Activated naive CD8-positive, alpha-beta T cell treated with anti-CD3 and anti-CD28 coated beads, Interleukin-2, amount 50 U/mL, for 16 hours (primary cell): ENCODE measurements around the gene AFG3L2.
"Not testable (repeated sequence)": the region's sequence is repeated elsewhere in the genome, so short reads cannot be mapped to it uniquely, and the experiment has no call there.

ENCODE experiments used
- DNase-seq: peaks from one replicate; pipeline ENCODE4 v3.0.0-alpha.2; 2020; ENCODE audit warnings: low read depth, low spot score

Gene AFG3L2

GRCh38 chr18:12376754-12377555 is at the start of gene AFG3L2:
Gene AFG3L2, minus strand, starts transcription at chr18:12377227. Its CDS starts 145 bp downstream, at chr18:12377082.
- DNase-seq, result peak; percentile 100

GRCh38 chr18:12424252-12424651 is 47.2 kb upstream of the AFG3L2 start:
- DNase-seq, result no peak

GRCh38 chr18:12423820-12424219 is 46.8 kb upstream of the AFG3L2 start:
- DNase-seq, result no peak

- no peak for DNase-seq
Measured at GRCh38 chr18:12423393-12423792, 46.4 kb upstream of the AFG3L2 start.

- no peak for DNase-seq
Measured at GRCh38 chr18:12422936-12423335, 45.9 kb upstream of the AFG3L2 start.

- no peak for DNase-seq
Measured at GRCh38 chr18:12421732-12422131, 44.7 kb upstream of the AFG3L2 start.

- DNase-seq, result no peak
Measured at GRCh38 chr18:12420821-12421421, 43.9 kb upstream of the AFG3L2 start.

- no peak for DNase-seq
Measured at GRCh38 chr18:12417687-12418086, 40.7 kb upstream of the AFG3L2 start.

GRCh38 chr18:12416098-12416729 is 39.2 kb upstream of the AFG3L2 start:
- DNase-seq, result no peak

- no peak for DNase-seq
Measured at GRCh38 chr18:12411456-12411855, 34.4 kb upstream of the AFG3L2 start.

- not testable (repeated sequence) for DNase-seq
Measured at GRCh38 chr18:12410747-12411146, 33.7 kb upstream of the AFG3L2 start.

- DNase-seq, result no peak
Measured at GRCh38 chr18:12410081-12410481, 33.1 kb upstream of the AFG3L2 start.

GRCh38 chr18:12409469-12409868 is 32.4 kb upstream of the AFG3L2 start:
- DNase-seq, result no peak

- no peak for DNase-seq
Measured at GRCh38 chr18:12408247-12408869, 31.3 kb upstream of the AFG3L2 start.

GRCh38 chr18:12406371-12407111 is 29.5 kb upstream of the AFG3L2 start:
- no peak for DNase-seq

- DNase-seq, result no peak
Measured at GRCh38 chr18:12405066-12405465, 28.0 kb upstream of the AFG3L2 start.

GRCh38 chr18:12403601-12404506 is 26.8 kb upstream of the AFG3L2 start:
- DNase-seq, result no peak

- DNase-seq, result no peak
Measured at GRCh38 chr18:12401881-12402280, 24.9 kb upstream of the AFG3L2 start.

GRCh38 chr18:12399231-12399630 is 22.2 kb upstream of the AFG3L2 start:
- DNase-seq, result no peak

GRCh38 chr18:12398625-12399024 is 21.6 kb upstream of the AFG3L2 start:
- no peak for DNase-seq

GRCh38 chr18:12397793-12398192 is 20.8 kb upstream of the AFG3L2 start:
- no peak for DNase-seq
